Measurements from ENCODE around the gene EIF4G3. TPM values are rescaled to one million over a fixed set of nuclear protein-coding genes. Genes with fewer than 3 reads are reported as not detected.
"Not testable (repeated sequence)": the region's sequence is repeated elsewhere in the genome, so short reads cannot be mapped to it uniquely, and the experiment has no call there.

Gene EIF4G3
- total RNA-seq, 4 donors from 2014 or later = 48.6 to 73.6 (median 57.9) TPM

GRCh38 chr1:21175670-21176581, 771 bp downstream of the EIF4G3 start:
- H3K9me3 ChIP-seq = no peaks in the 10 kb centered on the region
- WGBS, 2 donors (ENCODE audit: low coverage in 1 of 2) = 0 to 3% methylated on average over 13 to 16 of the region's 69 CpGs
- peak; percentile 6 for ATAC-seq
- H3K27me3 ChIP-seq = no peaks in the 10 kb centered on the region
- H3K36me3 ChIP-seq = no peaks in the 10 kb centered on the region
- peak overlapping the region; percentile 80 to 97 (median 92) for H3K27ac ChIP-seq
- TF ChIP-seq POLR2AphosphoS5 (IDR thresholded peaks at IDR 0.05) (no peak), CTCF (IDR thresholded peaks at IDR 0.05) (no peak), POLR2A (IDR thresholded peaks at IDR 0.05) (no peak), EP300 (IDR thresholded peaks at IDR 0.05) (no peak)
- peaks cover 0 to 46% (median 10%) of the 10 kb centered on the region in 3 donors for H3K4me1 ChIP-seq
- H3K4me3 ChIP-seq = peak overlapping the region; percentile 62 to 65

- Histone ChIP-seq H3K4me3 (peak overlapping the region; percentile 62 to 65), H3K27ac (peak overlapping the region; percentile 80 to 97 (median 92)), H3K9me3 (no peaks in the 10 kb centered on the region), H3K27me3 (no peaks in the 10 kb centered on the region), H3K36me3 (peaks cover 0 to 3% of the 10 kb centered on the region in 2 donors), H3K4me1 (peaks cover 0 to 52% (median 15%) of the 10 kb centered on the region in 3 donors)
- no peak for ATAC-seq
- 2 to 6% methylated on average over 6 of the region's 6 CpGs for WGBS, 2 donors (ENCODE audit: low coverage in 1 of 2)
- no peak for TF ChIP-seq POLR2A (IDR thresholded peaks at IDR 0.05)
- no peak for TF ChIP-seq POLR2AphosphoS5 (IDR thresholded peaks at IDR 0.05)
- TF ChIP-seq EP300 (IDR thresholded peaks at IDR 0.05) = no peak
- no peak for TF ChIP-seq CTCF (IDR thresholded peaks at IDR 0.05)
These were observed 1.4 kb downstream of the EIF4G3 start for GRCh38 chr1:21175324-21175669.

- peaks cover 0 to 54% (median 15%) of the 10 kb centered on the region in 3 donors for H3K4me1 ChIP-seq
These were observed 1.9 kb downstream of the EIF4G3 start for GRCh38 chr1:21174654-21175323.

GRCh38 chr1:21174230-21174629, 2.5 kb downstream of the EIF4G3 start:
- peak overlapping the region; percentile 80 to 97 (median 92) for H3K27ac ChIP-seq
- peaks cover 0 to 14% of the 10 kb centered on the region in 2 donors for H3K36me3 ChIP-seq
- H3K4me3 ChIP-seq = peak overlapping the region in 1 of 2 donors; percentile 65
- no peaks in the 10 kb centered on the region for H3K9me3 ChIP-seq
- H3K4me1 ChIP-seq = peaks cover 0 to 54% (median 15%) of the 10 kb centered on the region in 3 donors
- ATAC-seq = no peak
- no peak for TF ChIP-seq POLR2AphosphoS5 (IDR thresholded peaks at IDR 0.05)
- WGBS, 2 donors (ENCODE audit: low coverage in 1 of 2) = 40 to 45% methylated on average over 1 to 2 of the region's 2 CpGs
- no peaks in the 10 kb centered on the region for H3K27me3 ChIP-seq

More at GRCh38 chr1:21174654-21175323, 1.9 kb downstream of the EIF4G3 start:
- ATAC-seq = no peak
- Histone ChIP-seq H3K36me3 (peaks cover 0 to 8% of the 10 kb centered on the region in 2 donors), H3K27ac (peak overlapping the region; percentile 80 to 97 (median 92)), H3K9me3 (no peaks in the 10 kb centered on the region), H3K27me3 (no peaks in the 10 kb centered on the region), H3K4me3 (peak overlapping the region; percentile 62 to 65)
- WGBS, 2 donors (ENCODE audit: low coverage in 1 of 2) = 7 to 9% methylated on average over 12 of the region's 12 CpGs
- no peak for TF ChIP-seq CTCF (IDR thresholded peaks at IDR 0.05)
- no peak for TF ChIP-seq EP300 (IDR thresholded peaks at IDR 0.05)
- TF ChIP-seq POLR2A (IDR thresholded peaks at IDR 0.05) = no peak
- no peak for TF ChIP-seq POLR2AphosphoS5 (IDR thresholded peaks at IDR 0.05)

GRCh38 chr1:21173096-21173495, 3.6 kb downstream of the EIF4G3 start:
- 88 to 92% methylated on average over 2 to 5 of the region's 12 CpGs for whole genome bisulfite sequencing, 2 donors (ENCODE audit: low coverage in 1 of 2)
- not testable (repeated sequence) for H3K9me3 ChIP-seq, H3K4me3 ChIP-seq, ATAC-seq, H3K27me3 ChIP-seq
- Histone ChIP-seq H3K27ac (peak overlapping the region in 3 of 4 donors; percentile 35 to 97 (median 88)), H3K4me1 (peaks cover 0 to 54% (median 15%) of the 10 kb centered on the region in 3 donors), H3K36me3 (peaks cover 0 to 22% of the 10 kb centered on the region in 2 donors)

- H3K36me3 ChIP-seq = peaks cover 0 to 38% of the 10 kb centered on the region in 2 donors
- WGBS, 2 donors (ENCODE audit: low coverage in 1 of 2) = 20 to 31% methylated on average over 4 of the region's 4 CpGs
- H3K4me3 ChIP-seq, H3K9me3 ChIP-seq, ATAC-seq, H3K27me3 ChIP-seq: not testable (repeated sequence)
- peaks cover 0 to 52% (median 15%) of the 10 kb centered on the region in 3 donors for H3K4me1 ChIP-seq
- H3K27ac ChIP-seq = peak overlapping the region in 3 of 4 donors; percentile 59 to 67 (median 60)
These were observed 5.9 kb downstream of the EIF4G3 start for GRCh38 chr1:21170837-21171236.

Data from gastroesophageal sphincter (tissue), 4 donors.